GM18867 (cell line): ENCODE results near the gene RNF103.

ENCODE experiments used
- ATAC-seq: cut with Tn5 transposase; IDR thresholded peaks from one replicate; pipeline ENCODE4 v1.9.1; 2021; ENCODE audit warnings: mild to moderate bottlenecking, moderate library complexity; ENCODE audit not compliant: unreplicated experiment

The RNF103 gene

DNA sequence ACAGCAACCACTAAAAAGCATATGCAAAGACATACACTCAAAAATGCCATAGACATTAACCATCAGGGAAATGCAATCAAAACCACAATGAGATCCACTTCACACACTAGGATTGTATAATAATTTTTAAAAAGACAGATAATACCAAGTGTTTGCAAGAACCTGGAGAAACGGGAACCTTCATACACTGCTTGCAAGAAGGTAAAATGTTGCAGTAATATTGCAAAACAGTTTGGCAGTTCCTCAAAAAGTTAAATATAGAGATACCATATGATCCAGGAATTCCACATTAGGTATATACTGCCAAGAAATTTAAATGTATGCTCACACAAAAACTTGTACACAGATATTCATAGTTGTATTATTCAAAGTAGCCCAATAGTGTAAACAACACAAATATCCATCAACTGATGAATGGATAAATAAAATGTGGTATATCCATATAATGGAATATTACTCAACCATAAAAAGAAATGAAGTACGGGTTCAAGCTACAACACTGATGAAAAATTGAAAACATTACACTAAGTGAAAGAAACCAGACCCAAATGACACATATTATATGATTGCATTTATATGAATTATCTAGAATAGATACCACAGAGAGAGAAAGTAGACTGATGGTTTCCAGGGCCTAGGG lies 45.7 kb downstream of the RNF103 start:
- ATAC-seq = no peak

- ATAC-seq = no peak
Measured at GRCh38 chr2:86570059-86570458, 53.6 kb downstream of the RNF103 start.

DNA sequence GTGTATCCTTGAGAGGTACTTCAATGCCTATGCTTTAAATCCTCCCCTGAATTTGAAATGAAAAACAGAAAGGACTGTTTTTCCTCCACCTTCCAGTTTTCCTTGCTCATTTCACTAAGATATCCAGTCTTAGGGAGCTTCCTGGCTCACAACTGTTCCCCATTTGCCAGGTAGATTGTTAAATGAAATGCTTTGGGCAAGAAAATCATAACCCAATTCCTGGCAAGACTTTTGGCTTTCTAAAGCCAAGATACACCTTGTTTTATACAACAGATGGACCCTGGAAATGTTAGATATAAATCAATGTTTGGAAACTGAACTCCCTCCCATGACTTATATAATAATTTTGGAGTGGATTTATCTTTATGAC lies 56.9 kb downstream of the RNF103 start:
- no peak for ATAC-seq

DNA sequence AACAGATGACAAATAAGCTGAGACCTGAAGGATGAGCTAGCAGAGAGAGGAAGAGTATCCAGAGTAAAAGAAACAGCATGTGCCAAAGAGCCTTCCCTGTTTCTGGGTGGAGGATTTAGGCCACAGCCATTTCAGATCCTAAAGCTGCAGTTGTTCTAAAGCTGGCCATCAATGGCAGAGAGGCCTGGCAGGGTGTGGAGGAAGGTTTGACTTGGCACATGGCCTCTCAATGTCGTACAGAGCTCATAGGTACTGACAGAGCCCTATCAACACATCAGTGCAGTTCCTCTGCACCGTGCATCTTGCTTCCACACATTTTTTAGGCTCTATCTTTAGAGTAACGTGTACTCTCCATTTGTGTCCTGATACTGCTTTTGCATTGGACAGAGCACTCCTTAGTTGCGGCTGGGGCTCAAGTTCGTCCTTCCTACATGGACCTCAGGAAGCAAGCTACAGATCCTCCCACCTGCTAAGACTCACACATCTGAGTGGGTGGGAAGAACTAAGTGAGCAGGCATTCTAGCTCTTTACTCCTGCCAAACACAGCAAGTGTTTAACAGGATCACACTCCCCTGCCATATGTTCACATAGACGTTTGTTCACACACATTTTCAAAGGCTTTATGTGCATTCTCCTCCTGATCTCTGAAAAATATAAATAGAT lies 57.4 kb downstream of the RNF103 start:
- no peak for ATAC-seq

GRCh38 chr2:86563650-86564061 lies 60.0 kb downstream of the RNF103 start:
- no peak for ATAC-seq

- ATAC-seq = peak; percentile 88
Measured at GRCh38 chr2:86562922-86563649, 60.6 kb downstream of the RNF103 start, which contains the start of gene CHMP3. Gene CHMP3, minus strand, starts transcription at chr2:86563443. Its CDS starts 95 bp downstream, at chr2:86563348.

DNA sequence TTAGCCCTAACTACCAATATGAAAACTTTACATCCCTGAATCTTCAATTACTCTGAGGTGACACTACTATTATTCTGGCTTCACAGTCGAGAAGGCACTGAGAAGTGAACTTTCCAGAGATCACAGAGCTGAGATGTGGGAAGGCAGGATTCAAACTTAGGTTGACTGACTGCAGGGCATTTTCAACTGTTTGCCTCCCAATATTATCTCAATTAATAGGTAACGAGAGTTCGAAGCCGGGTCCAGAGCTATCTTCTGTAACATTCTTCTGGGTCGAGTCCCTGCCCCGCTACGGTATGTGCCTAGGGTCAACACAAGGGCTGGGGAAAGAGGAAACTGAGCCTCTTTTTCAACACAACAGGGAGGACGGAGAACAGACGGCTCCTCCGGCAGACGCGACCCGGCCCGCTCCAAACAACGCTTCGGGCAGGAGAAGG lies 61.2 kb downstream of the RNF103 start:
- ATAC-seq = peak; percentile 21

DNA sequence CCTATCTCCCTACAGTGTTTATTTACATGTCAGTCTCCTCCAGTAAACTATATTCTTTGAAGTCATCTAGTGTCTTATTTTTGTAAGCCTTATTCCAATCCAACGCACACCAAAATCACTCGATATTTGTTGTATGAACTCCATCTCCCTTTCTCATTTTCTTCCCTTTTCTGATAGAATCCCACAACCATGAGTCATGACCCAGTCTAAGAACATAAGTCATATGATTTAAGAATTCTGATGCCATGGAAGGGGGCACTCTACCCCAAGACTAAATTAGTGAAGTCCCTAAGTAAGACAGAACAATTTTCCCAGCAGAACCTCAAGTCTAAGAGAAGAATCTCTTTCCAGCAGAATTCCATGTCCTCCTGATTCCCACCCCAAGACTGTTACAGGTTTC lies 65.8 kb downstream of the RNF103 start:
- no peak for ATAC-seq

DNA sequence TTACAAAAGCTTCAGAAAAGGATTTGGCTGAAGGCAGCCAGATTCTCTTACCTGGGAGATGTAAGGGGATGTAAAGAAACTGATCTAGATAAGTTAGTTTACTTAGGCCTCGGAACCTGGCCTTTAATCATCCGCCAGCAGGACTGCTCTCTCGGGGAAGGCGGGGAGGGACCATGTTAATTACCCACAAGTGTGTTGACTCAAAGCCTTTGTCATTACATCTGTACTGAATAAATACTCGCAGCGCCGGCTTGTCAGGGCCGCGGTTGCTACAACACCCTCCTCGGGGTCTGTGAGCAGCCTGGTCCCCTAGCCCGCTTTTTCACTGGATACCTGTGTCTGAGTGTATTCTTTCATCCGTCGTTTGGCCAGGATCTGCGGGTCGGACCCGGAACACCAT lies 67.2 kb downstream of the RNF103 start:
- no peak for ATAC-seq
